Cerebellar cortex (tissue), 1 donor: ENCODE measurements around the gene RGL4.

Experiments used
- DNase-seq: peaks from one replicate; pipeline ENCODE4 v3.0.0-alpha.2; 2015; ENCODE audit warnings: low spot score

RGL4 gene

GRCh38 chr22:23681026-23681809, 9.6 kb upstream of the RGL4 start:
- DNase-seq, result no peak

- no peak for DNase-seq
Measured at GRCh38 chr22:23682077-23682476, 8.7 kb upstream of the RGL4 start.

- no peak for DNase-seq
Measured at GRCh38 chr22:23682827-23683355, 7.9 kb upstream of the RGL4 start.

- DNase-seq, result no peak
Measured at GRCh38 chr22:23683545-23683944, 7.3 kb upstream of the RGL4 start.

GRCh38 chr22:23684026-23684425, 6.8 kb upstream of the RGL4 start:
- DNase-seq, result peak; percentile 75

GRCh38 chr22:23684561-23685031, 6.2 kb upstream of the RGL4 start:
- no peak for DNase-seq

- no peak for DNase-seq
Measured at GRCh38 chr22:23685205-23685784, 5.5 kb upstream of the RGL4 start.

GRCh38 chr22:23686416-23687024, 4.3 kb upstream of the RGL4 start:
- DNase-seq, result peak; percentile 89

GRCh38 chr22:23688121-23688520, 2.7 kb upstream of the RGL4 start:
- DNase-seq, result no peak

GRCh38 chr22:23688571-23688970, 2.2 kb upstream of the RGL4 start:
- no peak for DNase-seq

- no peak for DNase-seq
Measured at GRCh38 chr22:23689414-23689813, 1.4 kb upstream of the RGL4 start.

- no peak for DNase-seq
Measured at GRCh38 chr22:23691748-23692423, 1.1 kb downstream of the RGL4 start.

GRCh38 chr22:23692598-23693291, 1.9 kb downstream of the RGL4 start:
- DNase-seq, result no peak

GRCh38 chr22:23693979-23694680, 3.3 kb downstream of the RGL4 start:
- DNase-seq, result no peak

- no peak for DNase-seq
Measured at GRCh38 chr22:23695141-23695540, 4.3 kb downstream of the RGL4 start.

GRCh38 chr22:23695571-23696325, 4.9 kb downstream of the RGL4 start:
- no peak for DNase-seq

GRCh38 chr22:23696326-23696851, 5.6 kb downstream of the RGL4 start:
- DNase-seq, result no peak

- no peak for DNase-seq
Measured at GRCh38 chr22:23697031-23697970, 6.5 kb downstream of the RGL4 start.

- DNase-seq, result no peak
Measured at GRCh38 chr22:23698094-23698493, 7.3 kb downstream of the RGL4 start.
